Measurements from ENCODE around the gene DNAJC27. TPM values are rescaled to one million over a fixed set of nuclear protein-coding genes. Genes with fewer than 3 reads are reported as not detected.

DNAJC27 gene
- total and polyA plus RNA-seq, 9 of the 15 experiments (the other 6 are each of a cell fraction or from before 2014, with no cell fraction given), result 0.53 to 5.9 (median 3.0) TPM

- TF ChIP-seq, protein P1, sequence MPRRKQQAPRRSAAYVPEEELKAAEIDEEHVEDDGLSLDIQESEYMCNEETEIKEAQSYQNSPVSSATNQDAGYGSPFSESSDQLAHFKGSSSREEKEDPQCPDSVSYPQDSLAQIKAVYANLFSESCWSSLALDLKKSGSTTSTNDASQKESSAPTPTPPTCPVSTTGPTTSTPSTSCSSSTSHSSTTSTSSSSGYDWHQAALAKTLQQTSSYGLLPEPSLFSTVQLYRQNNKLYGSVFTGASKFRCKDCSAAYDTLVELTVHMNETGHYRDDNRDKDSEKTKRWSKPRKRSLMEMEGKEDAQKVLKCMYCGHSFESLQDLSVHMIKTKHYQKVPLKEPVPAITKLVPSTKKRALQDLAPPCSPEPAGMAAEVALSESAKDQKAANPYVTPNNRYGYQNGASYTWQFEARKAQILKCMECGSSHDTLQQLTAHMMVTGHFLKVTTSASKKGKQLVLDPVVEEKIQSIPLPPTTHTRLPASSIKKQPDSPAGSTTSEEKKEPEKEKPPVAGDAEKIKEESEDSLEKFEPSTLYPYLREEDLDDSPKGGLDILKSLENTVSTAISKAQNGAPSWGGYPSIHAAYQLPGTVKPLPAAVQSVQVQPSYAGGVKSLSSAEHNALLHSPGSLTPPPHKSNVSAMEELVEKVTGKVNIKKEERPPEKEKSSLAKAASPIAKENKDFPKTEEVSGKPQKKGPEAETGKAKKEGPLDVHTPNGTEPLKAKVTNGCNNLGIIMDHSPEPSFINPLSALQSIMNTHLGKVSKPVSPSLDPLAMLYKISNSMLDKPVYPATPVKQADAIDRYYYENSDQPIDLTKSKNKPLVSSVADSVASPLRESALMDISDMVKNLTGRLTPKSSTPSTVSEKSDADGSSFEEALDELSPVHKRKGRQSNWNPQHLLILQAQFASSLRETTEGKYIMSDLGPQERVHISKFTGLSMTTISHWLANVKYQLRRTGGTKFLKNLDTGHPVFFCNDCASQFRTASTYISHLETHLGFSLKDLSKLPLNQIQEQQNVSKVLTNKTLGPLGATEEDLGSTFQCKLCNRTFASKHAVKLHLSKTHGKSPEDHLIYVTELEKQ (CRISPR knock-in tag; IDR thresholded peaks at IDR 0.05), result no peak
- TF ChIP-seq, protein P2, sequence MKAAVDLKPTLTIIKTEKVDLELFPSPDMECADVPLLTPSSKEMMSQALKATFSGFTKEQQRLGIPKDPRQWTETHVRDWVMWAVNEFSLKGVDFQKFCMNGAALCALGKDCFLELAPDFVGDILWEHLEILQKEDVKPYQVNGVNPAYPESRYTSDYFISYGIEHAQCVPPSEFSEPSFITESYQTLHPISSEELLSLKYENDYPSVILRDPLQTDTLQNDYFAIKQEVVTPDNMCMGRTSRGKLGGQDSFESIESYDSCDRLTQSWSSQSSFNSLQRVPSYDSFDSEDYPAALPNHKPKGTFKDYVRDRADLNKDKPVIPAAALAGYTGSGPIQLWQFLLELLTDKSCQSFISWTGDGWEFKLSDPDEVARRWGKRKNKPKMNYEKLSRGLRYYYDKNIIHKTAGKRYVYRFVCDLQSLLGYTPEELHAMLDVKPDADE (conservative IDR thresholded peaks at IDR 0.05; ENCODE audit: control insufficient read depth, low read depth, low read length), result no peak
- TF ChIP-seq MAX (CRISPR knock-in tag; IDR thresholded peaks at IDR 0.05) (0 out of 2 replicates have a peak, but pooled peaks have one; percentile 36), EP400 (IDR thresholded peaks at IDR 0.05) (no peak), MTA3 (IDR thresholded peaks at IDR 0.05; ENCODE audit: borderline replicate concordance) (0 out of 2 replicates have a peak, but pooled peaks have one; percentile 14), NONO (IDR thresholded peaks at IDR 0.05; ENCODE audit: low read depth in 2 of 2, low read length in 1 of 2) (peak in 1 of 2 experiments; percentile 59; a peak in 2 of 4 replicates), KDM5B (IDR thresholded peaks at IDR 0.05; ENCODE audit: insufficient replicate concordance, low read depth, low read length) (peak; percentile 34)
- TF ChIP-seq, protein P3, sequence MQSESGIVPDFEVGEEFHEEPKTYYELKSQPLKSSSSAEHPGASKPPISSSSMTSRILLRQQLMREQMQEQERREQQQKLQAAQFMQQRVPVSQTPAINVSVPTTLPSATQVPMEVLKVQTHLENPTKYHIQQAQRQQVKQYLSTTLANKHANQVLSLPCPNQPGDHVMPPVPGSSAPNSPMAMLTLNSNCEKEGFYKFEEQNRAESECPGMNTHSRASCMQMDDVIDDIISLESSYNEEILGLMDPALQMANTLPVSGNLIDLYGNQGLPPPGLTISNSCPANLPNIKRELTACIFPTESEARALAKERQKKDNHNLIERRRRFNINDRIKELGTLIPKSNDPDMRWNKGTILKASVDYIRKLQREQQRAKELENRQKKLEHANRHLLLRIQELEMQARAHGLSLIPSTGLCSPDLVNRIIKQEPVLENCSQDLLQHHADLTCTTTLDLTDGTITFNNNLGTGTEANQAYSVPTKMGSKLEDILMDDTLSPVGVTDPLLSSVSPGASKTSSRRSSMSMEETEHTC (IDR thresholded peaks at IDR 0.05), result no peak
- TF ChIP-seq, protein P4, sequence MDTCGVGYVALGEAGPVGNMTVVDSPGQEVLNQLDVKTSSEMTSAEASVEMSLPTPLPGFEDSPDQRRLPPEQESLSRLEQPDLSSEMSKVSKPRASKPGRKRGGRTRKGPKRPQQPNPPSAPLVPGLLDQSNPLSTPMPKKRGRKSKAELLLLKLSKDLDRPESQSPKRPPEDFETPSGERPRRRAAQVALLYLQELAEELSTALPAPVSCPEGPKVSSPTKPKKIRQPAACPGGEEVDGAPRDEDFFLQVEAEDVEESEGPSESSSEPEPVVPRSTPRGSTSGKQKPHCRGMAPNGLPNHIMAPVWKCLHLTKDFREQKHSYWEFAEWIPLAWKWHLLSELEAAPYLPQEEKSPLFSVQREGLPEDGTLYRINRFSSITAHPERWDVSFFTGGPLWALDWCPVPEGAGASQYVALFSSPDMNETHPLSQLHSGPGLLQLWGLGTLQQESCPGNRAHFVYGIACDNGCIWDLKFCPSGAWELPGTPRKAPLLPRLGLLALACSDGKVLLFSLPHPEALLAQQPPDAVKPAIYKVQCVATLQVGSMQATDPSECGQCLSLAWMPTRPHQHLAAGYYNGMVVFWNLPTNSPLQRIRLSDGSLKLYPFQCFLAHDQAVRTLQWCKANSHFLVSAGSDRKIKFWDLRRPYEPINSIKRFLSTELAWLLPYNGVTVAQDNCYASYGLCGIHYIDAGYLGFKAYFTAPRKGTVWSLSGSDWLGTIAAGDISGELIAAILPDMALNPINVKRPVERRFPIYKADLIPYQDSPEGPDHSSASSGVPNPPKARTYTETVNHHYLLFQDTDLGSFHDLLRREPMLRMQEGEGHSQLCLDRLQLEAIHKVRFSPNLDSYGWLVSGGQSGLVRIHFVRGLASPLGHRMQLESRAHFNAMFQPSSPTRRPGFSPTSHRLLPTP (IDR thresholded peaks at IDR 0.05; ENCODE audit: borderline replicate concordance, extremely low read depth, insufficient read length), result no peak
These were observed 52.2 kb downstream of the DNAJC27 start (continued) for GRCh38 chr2:24919506-24920097.

Measured in K562 (cell line).